CMK (cell line): ENCODE results near the gene PLIN4.
"Not testable (repeated sequence)": the region's sequence is repeated elsewhere in the genome, so short reads cannot be mapped to it uniquely, and the experiment has no call there.

Experiments
- DNase-seq: peaks from one replicate; pipeline ENCODE4 v3.0.0-alpha.2; 2010; ENCODE audit warnings: low read depth

PLIN4 gene

DNA sequence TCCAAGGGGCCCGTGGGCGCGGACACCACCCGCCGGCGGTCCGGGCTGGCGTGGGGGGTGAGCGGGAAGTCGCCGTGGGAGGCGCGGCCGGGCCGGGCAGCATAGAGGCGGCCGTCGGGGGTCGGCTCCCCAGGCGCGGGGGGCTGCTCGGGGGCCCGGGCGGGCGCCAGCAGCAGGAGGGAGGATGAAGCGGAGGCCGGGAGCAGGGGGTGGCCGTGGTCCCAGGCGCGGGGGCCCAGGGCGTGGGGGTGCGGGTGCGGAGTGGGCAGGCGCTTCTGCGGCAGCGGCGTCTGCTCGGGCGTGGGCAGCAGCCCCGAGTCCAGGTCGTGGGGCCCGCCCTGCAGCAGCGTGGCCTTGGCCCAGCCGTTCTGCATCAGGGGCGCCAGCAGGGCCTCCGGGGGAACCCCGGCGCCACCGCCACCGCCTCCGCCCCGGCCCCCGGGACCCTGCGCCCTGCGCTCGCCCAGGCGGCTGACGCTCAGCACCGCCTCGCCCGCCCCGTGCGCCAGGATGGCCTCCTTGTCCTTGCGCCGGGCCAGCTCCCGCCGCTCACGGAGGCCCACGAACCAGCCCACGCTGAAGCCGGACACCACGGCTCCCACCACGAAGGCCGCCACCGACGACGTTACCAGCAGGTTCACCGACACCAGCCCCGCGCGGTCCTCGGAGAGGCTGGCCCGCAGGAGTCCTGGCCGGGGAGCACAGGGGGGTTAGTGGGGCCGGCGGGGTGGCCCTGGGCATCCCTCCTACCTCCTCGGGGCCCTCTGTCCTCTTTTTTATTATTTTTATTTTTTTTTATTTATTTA, 25.8 kb upstream of the PLIN4 start:
- DNase-seq = no peak

DNA sequence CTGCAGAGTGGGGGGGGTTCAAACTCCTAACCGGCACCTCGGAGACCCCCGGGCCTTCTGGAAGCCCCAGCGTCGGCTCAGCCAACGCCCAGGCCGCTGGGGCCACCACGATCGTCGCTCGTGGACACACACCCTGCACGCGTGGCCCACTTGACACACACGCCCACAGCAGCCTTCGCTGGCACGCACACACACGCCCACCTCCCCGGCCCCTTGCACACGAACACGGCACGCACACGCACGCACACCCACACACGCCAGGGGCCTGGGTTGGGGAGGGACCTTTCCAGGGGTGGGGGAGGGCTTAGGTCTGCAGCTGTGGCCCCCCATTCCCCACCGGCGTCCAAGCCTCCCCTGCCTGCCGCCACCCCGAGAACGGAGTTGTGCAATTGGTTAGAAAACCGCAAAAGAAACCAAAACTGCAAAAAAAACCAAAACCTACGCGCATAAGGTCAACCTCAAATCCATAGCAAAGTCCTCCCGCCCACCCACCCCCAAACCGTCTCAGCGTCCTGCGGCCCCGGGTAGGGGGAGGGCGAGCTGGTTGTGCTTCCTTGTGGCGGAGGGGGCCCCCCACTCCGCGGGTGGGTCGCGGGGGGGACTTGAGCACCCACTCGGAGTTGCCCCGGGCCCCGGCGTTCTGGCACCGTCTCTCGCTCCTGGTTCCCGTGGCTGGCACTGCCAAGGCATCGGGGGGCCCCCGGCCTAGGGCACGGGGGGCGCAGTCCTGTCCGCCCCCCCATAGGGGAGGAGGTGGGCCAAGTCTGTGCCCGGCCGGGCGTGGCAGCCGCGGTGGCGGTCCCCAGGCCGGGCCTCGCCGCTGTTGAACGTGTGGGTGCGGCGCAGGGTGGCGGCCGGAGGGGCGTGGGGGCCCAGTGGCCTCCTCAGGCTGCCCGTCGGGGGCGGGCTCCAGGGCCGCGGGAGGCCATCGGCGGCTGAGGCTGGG, 24.9 kb upstream of the PLIN4 start:
- DNase-seq = no peak

DNA sequence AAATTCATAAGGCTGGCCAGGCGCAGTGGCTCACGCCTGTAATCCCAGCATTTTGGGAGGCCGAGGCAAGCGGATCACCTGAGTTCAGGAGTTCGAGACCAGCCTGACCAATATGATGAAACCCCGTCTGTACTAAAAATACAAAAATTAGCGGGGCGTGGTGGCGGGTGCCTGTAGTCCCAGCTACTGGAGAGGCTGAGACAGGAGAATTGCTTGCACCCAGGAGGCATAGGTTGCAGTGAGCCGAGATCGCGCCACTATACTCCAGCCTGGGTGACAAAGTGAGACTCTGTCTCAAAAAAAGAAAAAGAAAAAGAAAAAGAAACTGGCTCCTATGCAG, 23.5 kb upstream of the PLIN4 start:
- not testable (repeated sequence) for DNase-seq

DNA sequence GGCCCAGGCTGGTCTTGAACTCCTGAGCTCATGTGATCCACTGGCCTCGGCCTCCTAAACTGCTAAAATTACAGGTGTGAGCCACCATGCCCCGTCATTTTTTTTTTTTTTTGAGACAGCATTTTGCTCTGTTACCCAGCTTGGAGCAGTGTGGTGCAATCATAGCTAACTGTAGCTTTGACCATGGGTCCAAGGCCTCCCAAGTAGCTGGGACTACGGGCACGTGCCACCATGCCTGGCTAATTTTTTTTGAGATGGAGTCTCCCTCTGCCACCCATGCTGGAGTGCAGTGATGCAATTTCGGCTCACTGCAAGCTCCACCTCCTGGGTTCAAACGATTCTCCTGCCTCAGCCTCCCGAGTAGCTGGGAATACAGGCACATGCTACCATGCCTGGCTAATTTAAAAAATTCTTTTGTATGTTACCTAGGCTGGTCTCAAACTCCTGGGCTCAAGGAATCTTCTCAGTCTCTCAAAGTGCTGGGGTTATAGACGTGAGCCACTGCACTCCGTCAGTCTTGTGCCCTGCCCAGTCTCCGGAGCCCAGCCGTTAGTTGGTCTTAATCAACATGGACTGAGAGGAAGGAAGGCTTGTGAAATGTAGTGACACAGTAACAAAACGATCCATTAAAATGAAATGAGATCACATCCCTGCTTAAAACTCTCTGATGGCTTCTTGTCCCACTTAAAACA, 23.0 kb upstream of the PLIN4 start:
- DNase-seq = no peak

DNA sequence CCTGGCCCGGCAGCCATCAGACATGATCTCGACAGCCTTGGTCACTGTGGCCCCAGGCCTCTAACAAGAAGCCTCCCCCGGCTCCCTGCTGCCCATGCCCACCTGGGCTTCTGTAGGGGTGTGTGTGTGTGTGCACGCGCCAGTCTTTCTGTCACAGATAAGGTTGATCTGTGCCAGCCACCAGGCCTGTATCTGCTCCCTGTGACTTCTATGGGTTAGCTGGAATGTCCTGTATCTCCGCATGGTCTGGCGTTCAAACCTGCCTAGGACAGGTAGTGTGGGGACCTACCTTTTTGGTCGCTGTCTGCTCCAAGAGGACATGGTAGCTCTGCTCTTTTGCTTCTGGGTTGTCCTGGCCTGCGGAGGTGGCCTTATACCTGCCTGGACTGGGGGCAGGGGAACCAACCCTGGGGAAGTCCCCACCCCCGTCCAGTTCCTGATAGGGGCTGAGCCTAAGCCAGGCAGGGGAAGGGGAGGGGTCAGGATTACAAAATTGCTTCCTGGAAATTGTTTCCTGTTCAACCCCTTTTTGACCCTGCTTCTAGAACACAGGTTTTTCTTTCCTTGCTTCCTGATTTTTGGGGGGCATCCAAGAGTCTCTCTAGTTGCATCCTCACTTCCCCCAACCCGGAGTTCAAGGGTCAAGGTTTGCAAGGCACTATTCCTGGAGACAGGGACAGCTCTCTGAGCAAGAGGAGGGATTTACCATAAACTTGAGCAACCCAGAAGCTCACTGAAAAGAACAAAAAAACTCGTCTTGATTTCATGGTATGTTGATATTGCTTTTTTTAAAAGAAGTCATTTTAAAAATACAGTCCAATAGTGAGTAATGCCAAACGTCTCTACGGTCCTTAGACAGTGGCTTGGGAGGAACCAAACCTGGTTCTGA, 21.7 kb upstream of the PLIN4 start, which contains the start of gene LRG1:
TSS of gene LRG1 (minus strand) at position 344 of the 889 bp plus-strand sequence. CDS start at position 321, 23 bp downstream.
- DNase-seq = no peak

DNA sequence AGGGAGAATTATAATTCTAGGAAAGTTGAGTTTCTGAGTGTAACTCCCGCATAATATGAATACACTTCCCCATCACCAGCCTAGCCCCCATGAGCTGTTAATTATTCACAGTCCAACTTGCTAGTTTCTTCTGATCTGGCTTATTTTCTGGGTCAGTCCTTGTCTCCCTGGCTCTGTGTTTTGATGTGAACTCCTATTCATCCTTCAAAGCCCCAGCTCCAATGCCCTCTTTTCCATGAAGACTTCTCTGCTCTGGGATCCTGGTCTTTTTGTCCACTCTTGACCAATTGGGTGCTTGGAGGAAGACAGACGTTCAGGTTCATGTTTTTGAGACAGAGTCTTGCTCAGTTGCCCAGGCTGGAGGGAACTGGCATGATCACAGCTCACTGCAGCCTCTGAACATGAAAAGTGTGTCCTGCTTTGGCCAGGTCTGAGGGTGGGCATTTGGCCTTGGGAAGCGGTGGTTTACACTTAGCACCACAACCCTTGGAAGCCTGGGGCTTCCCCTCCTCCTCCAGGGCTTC, 20.9 kb upstream of the PLIN4 start:
- no peak for DNase-seq

DNA sequence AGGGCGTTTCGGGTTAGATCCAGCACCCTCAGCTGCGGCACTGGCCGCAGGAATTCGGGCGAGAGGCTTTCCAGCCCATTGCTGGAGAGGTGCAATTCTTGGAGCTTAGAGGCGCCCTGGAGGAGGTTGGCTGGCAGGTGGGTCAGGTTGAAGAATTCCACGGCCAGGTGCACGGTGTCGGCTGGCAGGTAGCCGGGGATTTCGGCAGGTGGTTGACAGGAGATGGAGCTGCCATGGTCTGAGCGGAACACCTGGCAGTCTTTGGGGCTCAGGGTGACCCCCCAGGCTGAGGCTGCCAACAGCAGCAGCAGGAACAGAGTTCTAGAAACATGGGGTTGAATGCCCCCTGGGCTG, 20.3 kb upstream of the PLIN4 start:
- DNase-seq = no peak

DNA sequence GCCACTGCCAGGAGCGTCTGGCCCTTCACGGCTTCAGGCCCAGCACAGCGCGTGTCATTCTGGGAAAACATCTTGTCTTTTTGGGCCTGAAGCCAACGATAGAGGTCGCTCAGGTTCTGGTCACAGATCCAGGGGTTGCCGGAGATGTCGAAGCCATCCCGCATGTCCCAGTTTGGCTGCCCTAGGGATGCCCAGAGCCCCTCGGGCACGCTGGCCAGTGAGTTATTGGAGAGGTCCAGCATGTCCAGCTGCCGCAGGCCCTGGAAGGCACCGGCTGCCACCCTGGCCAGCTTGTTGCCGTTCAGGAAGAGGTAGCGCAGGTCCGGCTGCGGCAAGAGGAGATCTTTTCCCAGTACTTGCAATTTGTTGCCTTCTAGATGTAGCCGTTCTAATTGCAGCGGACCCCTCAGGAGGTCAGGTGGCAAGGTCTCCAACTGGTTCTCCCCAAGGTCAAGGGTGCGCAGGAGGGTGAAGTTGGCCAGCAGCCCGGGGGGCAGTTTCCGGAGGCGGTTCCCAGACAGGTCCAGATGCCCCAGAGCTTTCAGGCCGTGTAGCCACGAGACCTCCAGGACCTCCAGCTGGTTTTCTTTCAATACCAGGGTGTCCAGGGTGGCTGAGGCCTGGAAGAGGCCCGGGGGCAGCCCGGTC, 19.8 kb upstream of the PLIN4 start:
- DNase-seq = no peak

DNA sequence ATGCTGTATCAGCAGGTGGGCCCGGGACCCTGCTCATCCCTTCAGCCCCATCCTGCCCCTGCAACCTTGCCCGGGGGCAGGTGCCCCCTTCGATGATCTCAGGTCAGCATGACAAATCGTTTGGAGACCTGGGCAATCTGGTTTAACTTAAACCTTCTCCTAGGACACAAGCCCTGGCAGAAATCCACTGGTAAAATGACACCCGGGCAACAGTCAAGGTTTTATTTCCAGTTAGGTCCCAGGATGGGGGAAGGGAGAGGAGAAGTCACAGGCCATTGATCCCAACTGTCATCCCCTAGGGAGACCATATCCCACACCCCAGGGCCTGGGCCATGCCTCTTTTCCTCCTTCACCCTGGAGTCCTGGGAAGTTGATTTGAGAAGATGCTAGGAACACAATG, 18.5 kb upstream of the PLIN4 start:
- no peak for DNase-seq

DNA sequence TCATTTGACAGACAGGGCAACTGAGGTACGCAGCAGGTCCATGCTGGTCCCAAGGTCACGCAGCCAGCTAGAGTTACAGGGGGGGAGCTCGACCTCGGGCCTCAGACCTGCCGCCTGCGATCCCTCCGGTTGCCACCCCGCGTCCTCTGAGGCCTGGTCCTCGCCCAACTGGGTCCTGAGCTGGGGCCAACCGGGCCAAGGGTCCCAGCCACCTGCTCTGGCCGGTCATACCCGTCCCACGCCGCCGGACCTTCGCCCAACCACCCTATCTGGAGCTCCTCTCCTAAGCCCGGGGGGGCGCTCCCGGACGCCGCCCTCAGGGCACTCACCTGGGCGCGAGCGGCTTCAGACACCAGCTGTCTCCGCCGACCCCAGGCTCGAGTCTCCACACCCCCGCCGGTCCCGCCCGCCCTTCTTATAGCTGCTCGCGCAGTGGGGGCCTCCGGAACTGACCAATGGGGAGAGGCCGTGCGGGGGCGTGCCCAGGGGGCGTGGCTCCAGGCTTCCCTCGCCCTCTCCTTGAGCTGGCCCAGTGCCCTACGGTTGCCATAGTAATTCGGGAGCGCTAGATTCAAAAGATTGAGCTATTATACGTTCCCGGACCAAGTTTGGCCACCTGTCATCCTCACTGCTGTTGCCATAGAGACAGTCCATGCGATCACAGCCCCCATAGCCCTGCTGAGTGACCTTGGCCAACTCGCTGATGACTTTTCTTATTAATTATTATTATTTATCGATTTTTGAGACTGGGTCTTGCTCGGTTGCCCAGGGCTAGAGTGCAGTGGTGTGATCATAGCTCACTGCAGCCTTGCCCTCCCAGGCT, 16.8 kb upstream of the PLIN4 start, which contains the start of gene PLIN5:
TSS of gene PLIN5 (minus strand) at position 389 of the 823 bp plus-strand sequence. CDS start 1,150 bp downstream, outside the sequence.
- no peak for DNase-seq

DNA sequence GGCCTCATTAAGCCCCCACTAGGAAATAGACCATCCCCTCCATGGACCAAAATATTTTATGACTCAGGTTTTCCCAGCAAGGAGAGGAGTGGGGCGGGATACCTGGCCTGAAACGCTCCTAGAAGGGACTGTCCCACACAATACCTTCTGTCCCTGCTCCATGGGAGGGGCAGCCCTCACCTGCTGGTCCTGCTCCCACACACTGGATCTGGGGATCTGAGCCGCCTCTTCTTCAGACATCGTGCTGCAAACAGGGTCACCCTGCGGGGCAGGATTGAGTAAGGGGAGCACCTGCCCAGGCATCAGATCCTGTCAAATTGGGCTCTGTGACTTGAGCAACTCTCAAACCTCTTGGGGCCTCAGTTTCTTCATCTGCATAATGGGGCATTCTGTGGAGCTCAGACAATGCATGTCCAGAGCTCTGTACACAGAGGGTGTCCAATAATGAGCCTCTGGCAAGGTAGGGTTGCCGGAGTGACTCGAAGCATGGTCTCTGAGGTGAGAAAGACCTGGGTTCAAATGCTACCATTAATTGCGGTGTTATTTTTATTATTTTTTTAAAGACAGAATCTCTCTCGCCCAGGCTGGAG, 15.6 kb upstream of the PLIN4 start:
- no peak for DNase-seq

DNA sequence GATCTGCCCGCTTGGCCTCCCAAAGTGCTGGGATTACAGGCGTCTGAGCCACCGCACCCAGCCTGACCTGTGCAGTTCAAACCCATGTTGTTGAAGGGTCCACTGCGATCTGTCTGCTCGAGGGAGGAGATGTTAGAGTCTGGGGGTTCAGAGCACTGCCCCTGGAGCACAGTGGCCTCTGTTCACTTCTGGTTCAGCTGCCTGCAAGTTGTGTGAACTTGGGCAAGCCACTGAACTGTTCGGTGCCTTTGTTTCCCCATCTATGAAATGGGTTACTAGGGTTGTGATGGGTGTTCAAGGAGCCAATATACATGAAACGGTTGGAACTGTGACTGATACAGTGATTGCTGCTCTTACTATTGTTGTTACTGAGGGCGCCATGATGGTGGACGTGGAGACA, 15.0 kb upstream of the PLIN4 start:
- no peak for DNase-seq

DNA sequence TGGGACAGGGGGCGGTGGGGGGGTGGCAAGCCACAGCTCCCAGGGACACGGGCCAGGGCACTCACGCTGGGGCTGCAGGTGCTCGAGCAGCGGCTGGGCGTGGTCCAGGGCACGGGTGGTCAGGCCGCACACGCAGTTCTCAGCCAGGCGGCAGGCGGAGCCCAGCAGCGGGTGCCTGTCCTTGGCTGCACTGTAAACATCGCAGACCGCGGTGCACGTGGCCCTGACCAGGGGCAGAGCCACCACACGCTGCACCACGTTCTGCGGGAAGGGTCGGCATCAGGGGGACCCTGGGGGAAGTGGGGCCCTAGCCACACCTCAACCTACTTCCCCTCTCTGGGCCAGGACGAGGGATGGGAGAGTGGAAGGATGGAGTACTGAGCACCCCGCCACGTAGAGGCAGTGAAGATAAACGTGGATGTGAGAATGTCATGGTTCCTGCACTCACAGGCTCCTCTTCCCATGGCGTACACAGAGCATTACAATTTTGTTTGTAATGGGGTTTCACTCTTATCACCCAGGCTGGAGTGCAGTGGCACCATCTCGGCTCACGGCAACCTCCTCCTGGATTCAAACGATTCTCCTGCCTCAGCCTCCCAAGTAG, 13.4 kb upstream of the PLIN4 start:
- no peak for DNase-seq

DNA sequence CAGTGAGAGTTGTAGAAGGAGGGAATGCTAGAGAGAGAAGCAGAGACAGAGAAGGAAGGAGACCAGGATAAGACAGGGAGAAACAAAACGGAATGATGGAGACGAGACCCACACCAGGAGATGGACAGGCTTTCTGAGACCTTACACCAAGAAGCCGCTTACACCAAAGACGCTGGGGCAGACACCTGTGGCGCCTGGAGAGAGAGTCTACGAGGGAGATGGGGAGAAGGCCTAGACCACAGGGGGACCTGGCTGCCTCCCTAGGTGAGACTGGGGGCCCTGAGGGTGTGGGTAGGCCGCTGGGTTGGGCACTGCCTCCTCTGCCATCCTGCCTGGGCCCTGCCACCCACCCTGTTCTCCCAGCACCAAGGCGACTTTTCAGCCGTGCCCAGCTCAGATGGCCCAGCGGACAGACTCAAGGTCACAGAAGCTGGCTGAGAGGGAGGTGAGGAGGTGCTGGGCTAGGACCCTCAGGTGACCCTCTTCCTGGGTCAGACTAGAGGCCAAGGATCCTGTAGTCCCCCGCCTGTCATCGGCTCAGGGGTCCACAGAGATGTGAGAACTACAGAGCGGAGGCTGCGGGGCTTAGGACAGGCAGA, 11.7 kb upstream of the PLIN4 start:
- no peak for DNase-seq

DNA sequence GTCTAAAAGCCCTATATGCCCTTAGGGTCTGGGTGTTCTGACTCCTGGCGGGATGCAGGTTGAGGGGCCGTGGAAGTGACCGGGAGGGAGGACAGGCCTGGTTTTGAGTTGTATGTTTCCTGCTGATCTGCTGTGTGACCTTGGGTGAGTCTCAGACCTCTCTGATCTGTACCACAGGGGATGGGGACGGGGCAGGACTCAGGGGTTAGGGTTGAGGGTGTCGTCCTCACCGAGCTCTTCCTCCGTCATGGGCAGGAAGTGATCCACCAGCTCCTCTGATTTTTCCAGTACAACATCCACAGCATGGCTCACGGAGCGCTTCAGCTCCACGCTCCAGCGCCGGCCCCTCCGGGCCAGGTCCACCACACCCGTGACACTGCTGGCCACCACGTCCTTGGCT, 10.6 kb upstream of the PLIN4 start:
- DNase-seq = no peak

DNA sequence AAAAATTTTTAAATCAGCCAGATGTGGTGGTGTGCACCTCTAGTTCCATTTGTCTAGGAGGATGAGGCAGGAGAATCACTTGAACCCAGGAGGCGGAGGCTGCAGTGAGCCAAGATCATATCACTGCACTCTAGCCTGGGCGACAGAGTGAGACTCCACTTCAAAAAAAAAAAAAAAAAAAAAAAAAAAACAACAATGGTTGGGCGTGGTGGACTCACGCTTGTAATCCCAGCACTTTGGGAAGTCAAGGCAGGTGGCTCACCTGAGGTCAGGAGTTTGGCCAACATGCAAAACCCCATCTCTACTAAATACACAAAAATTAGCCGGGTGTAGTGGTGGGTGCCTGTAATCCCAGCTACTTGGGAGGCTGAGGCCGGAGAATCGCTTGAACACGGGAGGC, 9.1 kb upstream of the PLIN4 start:
- DNase-seq = not testable (repeated sequence)

DNA sequence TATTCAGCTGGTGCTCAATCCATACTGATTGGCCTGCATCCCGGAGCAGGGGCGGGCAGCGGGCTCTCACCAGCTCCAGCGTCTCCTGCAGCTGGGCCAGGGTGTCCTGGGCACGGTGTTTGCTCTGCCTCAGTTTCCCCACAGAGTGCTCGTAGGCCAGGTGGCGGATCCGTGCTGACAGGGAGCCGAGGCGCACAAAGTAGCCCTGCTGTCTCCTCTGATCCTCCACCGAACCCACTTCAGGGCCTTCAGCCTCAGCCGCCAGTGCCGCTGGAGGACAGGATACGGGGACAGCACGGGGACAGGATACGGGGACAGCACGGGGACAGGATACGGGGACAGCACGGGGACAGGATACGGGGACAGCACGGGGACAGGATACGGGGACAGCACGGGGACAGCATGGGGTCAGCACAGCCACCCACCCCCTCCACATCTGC, 7.3 kb upstream of the PLIN4 start:
- no peak for DNase-seq

DNA sequence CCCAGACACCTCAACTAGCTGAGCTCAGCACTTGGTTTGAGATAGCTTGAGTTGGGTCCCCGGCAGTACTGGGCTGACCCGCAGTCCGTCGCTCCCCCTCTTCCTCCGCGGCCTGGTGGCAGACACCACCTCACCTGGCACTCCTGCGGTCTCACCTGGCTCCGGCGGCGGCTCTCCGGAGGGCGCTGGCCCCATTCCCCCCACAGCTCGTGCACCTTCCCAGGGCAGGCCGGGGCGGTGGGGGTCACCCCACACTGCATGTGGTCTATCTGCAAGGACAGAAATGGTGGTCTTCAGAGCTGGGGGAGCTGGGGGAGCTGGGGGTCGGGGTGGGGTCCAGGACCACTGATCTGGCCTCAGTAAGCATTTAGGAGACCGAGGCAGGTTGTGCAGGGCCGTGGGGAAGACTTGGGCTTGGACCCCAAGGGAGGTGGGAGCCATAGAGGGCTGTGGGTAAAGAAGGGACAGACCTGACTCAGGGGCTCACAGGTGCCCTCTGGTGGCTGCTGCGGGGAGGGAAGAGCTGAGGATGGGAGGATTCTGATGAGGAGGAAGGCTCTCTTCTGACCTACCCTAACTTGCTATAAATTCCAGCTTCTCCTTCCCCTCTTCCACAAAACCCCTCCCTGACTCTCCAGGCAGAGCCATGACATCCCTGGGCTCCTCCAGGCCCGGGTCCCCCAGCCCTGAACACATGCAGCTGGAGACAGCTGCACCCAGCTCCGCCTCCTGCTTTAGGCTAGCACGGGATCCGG, 6.7 kb upstream of the PLIN4 start:
- DNase-seq = no peak
